ENCODE results near the gene ERG28. TPM values are rescaled to one million over a fixed set of nuclear protein-coding genes. Genes with fewer than 3 reads are reported as not detected.
A peak's percentile ranks its signal among the peaks of the same experiment; 100 is the strongest.

Gene ERG28
- total RNA-seq, 1 experiment from 2014 or later, result 29.1 TPM

GRCh38 chr14:75645056-75645455 is 15.6 kb downstream of the ERG28 start:
- H3K4me2 ChIP-seq (ENCODE audit: insufficient read depth, insufficient read length, low read length), result no peak overlapping the region
- no peaks in the 10 kb centered on the region for H3K9me3 ChIP-seq (ENCODE audit: control insufficient read depth, low read depth, low read length)
- H2BK120ac ChIP-seq (ENCODE audit: low read depth, low read length, poor library complexity, severe bottlenecking), result no peak overlapping the region
- H3K23ac ChIP-seq (ENCODE audit: insufficient read length, low read depth, low read length), result no peak overlapping the region
- no peak overlapping the region for H3K9ac ChIP-seq (ENCODE audit: extremely low read depth, insufficient read length, low read length)
- H3K14ac ChIP-seq (ENCODE audit: insufficient read depth, low read length), result no peak overlapping the region
- no peaks in the 10 kb centered on the region for H3K27me3 Mint-ChIP-seq (ENCODE audit: low read depth)
- H3K4me1 ChIP-seq (ENCODE audit: insufficient read depth, low read length), result no peaks in the 10 kb centered on the region
- H2BK12ac ChIP-seq (ENCODE audit: insufficient read length, low read depth, low read length), result no peak overlapping the region
- no peak overlapping the region for H3T11ph ChIP-seq (ENCODE audit: low read length)
- no peak overlapping the region for H3K4ac ChIP-seq (ENCODE audit: low read depth, low read length)
- peaks cover 10 to 23% (median 10%) of the 10 kb centered on the region in 3 experiments for H3K36me3 Mint-ChIP-seq (ENCODE audit: insufficient read depth in 1 of 3, low read depth in 3 of 3)
- H3K27ac ChIP-seq (ENCODE audit: insufficient read length, low read depth, low read length), result no peak overlapping the region
- H4K91ac ChIP-seq (ENCODE audit: insufficient read length, low read depth, low read length), result no peak overlapping the region
- H2BK15ac ChIP-seq (ENCODE audit: low read depth, low read length), result no peak overlapping the region
- no peak overlapping the region for H4K5ac ChIP-seq (ENCODE audit: insufficient read length, low read depth, low read length)
- H2AK5ac ChIP-seq (ENCODE audit: insufficient read length, low read length), result no peak overlapping the region
- no peaks in the 10 kb centered on the region for H3K79me2 ChIP-seq (ENCODE audit: insufficient read depth, low read length)
- H4K8ac ChIP-seq (replicated peaks; ENCODE audit: insufficient read length, low read depth, low read length), result no peak overlapping the region
- H3K27me3 ChIP-seq (ENCODE audit: insufficient read depth, low read length), result no peaks in the 10 kb centered on the region
- H3K4me3 Mint-ChIP-seq, result no peak overlapping the region
- no peaks in the 10 kb centered on the region for H3K79me1 ChIP-seq (ENCODE audit: insufficient read depth, low read depth, low read length, poor library complexity, severe bottlenecking)
- H3K27ac Mint-ChIP-seq, result peak overlapping the region in 1 of 3 experiments; percentile 12; a peak in 1 of 7 replicates
- H3K4me1 Mint-ChIP-seq, result no peaks in the 10 kb centered on the region
- H4K20me1 ChIP-seq (ENCODE audit: control insufficient read depth, insufficient read depth, insufficient read length), result no peaks in the 10 kb centered on the region
- no peaks in the 10 kb centered on the region for H3K23me2 ChIP-seq (ENCODE audit: insufficient read length, low read depth, low read length, poor library complexity, severe bottlenecking)
- no peak overlapping the region for H3K18ac ChIP-seq (ENCODE audit: insufficient read length, low read depth, low read length)
- no peak overlapping the region for H2AFZ ChIP-seq (ENCODE audit: low read length)
- H2BK20ac ChIP-seq (ENCODE audit: low read depth, low read length, poor library complexity, severe bottlenecking), result no peak overlapping the region
- TF ChIP-seq, protein P1, sequence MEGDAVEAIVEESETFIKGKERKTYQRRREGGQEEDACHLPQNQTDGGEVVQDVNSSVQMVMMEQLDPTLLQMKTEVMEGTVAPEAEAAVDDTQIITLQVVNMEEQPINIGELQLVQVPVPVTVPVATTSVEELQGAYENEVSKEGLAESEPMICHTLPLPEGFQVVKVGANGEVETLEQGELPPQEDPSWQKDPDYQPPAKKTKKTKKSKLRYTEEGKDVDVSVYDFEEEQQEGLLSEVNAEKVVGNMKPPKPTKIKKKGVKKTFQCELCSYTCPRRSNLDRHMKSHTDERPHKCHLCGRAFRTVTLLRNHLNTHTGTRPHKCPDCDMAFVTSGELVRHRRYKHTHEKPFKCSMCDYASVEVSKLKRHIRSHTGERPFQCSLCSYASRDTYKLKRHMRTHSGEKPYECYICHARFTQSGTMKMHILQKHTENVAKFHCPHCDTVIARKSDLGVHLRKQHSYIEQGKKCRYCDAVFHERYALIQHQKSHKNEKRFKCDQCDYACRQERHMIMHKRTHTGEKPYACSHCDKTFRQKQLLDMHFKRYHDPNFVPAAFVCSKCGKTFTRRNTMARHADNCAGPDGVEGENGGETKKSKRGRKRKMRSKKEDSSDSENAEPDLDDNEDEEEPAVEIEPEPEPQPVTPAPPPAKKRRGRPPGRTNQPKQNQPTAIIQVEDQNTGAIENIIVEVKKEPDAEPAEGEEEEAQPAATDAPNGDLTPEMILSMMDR (conservative IDR thresholded peaks at IDR 0.05), result no peak
- no peak overlapping the region for H3K56ac ChIP-seq (ENCODE audit: insufficient read length, low read depth, low read length)
- no peaks in the 10 kb centered on the region for H3K9me3 Mint-ChIP-seq
- DNase-seq, result no peak
- no peak overlapping the region for H2BK5ac ChIP-seq (ENCODE audit: insufficient read length, low read length)
